HL-60/S4 (cell line): ENCODE results near the gene SELENOM.

Experiments
- in situ Hi-C: fragments of 300-500 bp; cut with MboI; formaldehyde crosslinking; loops from 2 replicates; pipeline ENCODE4 v1.14.3; 2022; ENCODE audit warnings: low sequenced_read_pairs

The SELENOM gene, protein sequence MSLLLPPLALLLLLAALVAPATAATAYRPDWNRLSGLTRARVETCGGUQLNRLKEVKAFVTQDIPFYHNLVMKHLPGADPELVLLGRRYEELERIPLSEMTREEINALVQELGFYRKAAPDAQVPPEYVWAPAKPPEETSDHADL

DNA sequence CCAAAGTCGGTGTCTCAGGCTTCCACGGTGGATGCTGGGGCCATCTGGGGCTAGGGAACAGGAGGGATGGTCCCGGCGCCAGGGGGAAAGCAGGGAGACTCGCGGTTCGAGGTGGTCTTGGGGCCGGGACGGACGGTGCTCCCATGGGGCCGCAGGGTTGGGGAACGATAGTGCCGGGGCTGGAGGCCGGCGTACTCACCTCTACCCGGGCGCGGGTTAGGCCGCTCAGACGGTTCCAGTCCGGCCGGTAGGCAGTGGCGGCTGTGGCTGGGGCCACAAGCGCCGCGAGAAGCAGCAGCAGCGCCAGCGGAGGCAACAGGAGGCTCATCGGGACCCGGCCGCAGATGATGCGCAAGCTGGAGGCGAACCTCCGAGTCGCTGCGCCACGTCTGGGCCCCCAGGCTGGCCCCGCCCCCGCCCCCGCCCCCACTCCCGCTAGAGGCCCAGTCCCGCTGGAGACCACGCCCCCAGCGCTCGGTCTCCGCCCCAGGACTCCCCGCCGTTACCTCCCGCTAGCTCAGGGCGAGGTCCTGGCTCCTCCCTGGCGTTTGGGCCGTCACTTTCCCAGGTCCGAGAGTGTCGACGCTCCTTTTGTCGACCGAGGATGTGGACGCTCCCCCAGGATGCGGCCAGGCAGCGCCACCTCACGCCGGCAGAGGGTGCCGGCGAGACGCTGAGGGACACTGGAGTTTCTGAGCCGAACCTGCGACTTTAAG is at the start of gene SELENOM:
Gene SELENOM, minus strand, starts transcription at position 391 of the 716 bp plus-strand sequence. Its CDS starts 63 bp downstream, at position 328.
- in situ Hi-C loops = no loop called here

DNA sequence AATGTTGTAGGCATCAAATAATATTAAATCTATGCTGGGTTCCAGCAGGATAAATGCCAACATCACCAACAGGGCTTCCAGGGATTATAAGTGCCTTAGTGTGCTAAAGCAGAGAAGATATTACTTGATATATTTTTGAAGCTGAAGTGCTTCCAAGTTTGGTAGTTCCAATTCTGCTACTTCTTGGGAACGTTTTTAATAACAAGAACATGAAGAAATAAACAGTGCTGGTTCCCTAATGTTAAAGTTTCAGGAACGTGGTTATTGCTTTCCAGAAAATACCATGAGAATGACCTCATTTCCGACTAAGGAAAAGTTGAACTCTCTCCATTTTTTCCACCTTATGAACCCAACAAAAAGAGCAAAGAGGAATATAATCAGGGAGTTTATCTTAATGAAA is 48.1 kb upstream of the SELENOM start:
- in situ Hi-C loops = no loop called here

DNA sequence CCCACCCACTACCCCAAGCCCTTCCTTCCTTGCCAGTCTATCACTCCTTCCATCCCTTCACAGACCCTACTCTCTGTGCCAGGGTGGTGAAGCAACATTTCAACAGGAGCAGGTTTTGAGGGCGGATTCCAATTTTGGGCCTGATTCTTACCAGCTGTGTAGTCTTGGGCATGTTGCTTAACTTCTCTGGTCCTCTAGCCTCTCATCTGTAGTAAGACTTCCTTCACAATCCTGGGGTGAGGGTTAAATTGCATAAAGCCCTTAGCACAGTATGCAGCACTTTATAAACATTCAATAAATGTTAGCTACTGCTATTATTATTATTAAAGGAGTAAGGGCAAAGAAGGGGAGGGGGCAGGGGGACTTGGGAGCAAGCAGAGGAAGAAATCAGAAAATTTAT is 47.6 kb upstream of the SELENOM start:
- in situ Hi-C loops = no loop called here

DNA sequence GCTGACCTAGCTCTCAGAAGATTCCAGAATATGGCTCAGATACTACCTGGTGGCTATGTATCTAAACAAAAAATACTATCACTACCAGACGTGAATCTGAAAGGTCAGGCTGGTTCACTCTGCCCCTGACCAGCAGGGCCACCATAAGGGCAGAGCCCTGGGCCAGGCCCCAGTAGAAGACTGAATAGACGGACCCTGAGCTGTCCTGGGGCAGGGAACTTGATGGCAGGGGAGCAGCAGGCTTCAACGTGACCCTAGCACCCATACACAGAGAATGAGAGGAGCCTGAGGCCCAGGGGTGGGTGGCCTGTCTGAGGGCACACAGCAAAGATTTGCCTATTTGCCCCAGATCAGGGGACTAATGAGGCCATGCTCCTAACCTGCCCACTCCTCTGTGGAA is 46.0 kb upstream of the SELENOM start:
- in situ Hi-C loops = no loop called here

DNA sequence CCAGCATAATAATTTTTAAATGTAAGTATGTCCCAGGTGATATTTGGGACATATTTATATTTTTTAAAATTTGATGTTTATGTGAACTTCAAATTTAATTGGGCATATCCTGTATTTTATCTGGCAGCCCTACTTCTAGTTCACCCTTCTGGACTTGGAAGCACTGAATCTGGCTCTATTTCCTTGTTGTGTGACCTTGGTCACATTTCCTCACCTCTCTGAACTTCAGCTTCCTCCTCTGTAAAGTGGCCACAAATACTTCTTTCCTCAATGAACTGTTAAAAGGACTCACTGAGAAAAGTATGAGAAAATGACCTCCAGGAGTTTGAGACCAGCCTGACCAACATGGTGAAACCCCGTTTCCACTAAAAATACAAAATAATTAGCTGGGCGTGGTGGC is 44.5 kb upstream of the SELENOM start:
- in situ Hi-C loops = no loop called here

DNA sequence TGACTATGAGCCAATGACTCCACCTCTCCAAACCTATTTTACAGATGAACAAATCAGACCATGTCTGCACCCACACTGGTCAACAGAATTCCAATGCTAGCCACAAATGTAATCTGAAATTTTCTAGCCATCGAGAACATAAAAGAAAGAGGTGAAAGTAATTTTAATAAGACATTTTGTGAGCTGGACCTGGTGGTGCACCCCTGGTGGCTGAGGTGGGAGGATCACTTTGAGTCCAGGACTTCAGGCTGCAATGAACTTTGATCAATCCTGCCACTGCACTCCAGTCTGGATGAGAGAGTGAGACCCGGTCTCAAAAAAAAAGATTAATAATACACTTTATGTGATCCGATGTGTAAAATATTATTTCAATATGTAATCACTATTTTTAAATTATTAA is 43.2 kb upstream of the SELENOM start:
- in situ Hi-C loops = no loop called here

DNA sequence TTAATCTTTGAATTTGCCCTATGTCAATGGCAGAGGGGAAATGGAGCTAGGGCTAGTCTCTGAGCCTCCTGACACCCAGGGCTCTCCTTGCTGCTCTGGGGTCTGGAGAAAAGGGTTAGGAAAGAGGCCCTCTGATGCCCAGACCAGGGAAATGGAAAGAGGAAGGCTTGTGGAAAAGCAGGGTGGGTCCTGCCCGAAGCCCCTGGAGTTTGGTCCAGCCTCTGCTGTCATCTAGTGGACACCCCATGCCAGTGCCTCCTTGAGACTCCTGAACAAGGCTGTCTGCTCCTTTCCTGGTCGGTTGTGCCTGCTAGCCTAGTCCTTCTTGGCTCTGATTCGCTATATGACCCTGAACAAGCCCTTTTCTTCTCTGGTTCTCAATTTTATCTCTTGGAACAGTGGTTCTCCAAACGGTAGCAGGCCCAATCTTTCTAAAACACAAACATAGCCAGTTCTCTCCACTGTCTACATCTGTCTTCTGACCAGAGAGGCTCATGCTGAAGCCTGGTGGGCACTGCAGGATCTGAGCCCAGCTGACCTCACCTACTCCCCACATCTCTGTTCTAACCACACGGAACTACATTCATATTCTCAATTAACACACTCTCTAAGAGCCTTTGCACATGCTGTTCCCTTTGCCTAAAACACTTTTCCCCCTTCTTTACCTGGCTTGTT is 41.7 kb upstream of the SELENOM start:
- in situ Hi-C loops = loop anchor here (10.0 kb wide), 1 partner anchor 54 kb away; no protein-coding TSS in a partner anchor

DNA sequence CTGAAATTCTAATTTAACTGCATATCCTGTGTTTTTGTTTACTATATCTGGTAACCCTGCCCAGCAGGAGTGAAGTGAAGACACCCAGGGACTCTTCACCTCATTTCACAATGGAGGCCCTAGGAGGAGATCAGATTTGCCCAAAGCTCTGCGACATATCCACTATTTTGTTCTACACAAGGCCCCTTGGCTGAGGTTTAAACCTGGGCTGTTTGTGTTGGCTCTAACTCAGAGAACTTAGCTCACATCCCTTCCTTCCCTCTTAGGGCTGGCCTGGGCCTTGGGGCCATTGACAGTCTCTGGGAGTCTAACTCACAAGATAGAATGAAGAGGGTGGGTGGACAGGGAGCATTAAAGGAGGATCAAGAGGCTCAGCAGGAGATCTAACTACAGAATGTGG is 41.1 kb upstream of the SELENOM start:
- in situ Hi-C loops = loop anchor here (10.0 kb wide), 1 partner anchor 54 kb away; no protein-coding TSS in a partner anchor

DNA sequence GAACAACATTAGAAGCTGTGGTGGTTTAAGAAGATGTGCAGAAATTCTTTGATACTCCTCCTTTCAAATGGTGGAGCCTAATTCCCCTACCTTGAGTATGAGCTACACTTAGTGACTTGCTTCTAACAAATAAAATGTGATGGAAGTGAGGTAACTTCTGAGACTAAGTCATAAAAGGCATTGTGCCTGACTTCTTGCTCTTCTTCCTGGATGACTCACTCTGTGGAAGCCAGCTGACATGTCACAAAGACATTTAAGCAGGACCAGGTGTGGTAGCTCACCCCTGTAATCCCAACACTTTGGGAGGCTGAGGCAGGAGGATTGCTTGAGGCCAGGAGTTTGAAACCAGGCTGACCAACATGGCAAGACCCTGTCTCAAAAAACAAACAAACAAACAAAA is 36.9 kb upstream of the SELENOM start:
- in situ Hi-C loops = loop anchor here (10.0 kb wide), 1 partner anchor 49 kb away; no protein-coding TSS in a partner anchor

DNA sequence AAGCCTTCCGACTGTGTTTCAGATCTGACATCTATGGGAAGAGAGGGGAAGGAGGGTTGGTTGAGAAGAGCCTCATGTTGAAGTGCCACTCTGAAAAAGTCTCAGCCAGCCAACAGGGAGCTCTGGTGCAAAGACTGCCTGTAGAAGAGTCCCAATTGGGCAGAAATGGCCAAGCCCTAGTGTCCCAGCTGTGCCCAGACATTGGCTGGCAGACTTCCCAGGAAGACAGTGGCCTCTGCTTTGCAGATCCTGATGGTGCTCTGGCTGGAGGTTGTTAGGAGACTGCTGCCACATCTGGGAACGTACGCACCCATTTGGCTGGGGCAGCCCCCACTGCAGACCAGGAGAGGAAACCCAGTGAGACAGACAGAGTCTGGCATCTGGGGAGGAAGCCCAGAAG is 36.2 kb upstream of the SELENOM start:
- in situ Hi-C loops = loop anchor here (10.0 kb wide), 1 partner anchor 49 kb away; no protein-coding TSS in a partner anchor

DNA sequence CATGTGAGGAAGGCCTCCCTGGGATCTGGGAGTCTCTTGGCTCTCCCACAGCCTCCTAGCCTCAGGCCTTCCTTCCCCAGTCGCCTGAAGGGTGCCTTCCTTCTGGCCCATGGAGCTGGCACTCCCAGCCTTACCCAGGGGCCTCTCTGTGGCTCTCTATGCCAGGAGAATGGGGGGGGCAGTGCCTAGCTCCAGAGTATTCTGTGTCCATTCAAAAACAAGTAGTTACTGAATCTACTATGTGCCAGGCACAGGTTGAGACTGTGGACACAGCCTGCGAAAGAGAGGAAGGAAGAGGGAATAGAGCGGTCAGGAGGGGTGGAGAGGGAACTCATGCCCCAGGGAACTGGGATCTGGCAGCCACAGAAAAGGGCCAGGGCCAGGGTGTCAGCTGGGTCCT is 35.7 kb upstream of the SELENOM start:
- in situ Hi-C loops = loop anchor here (10.0 kb wide), 1 partner anchor 48 kb away; no protein-coding TSS in a partner anchor

DNA sequence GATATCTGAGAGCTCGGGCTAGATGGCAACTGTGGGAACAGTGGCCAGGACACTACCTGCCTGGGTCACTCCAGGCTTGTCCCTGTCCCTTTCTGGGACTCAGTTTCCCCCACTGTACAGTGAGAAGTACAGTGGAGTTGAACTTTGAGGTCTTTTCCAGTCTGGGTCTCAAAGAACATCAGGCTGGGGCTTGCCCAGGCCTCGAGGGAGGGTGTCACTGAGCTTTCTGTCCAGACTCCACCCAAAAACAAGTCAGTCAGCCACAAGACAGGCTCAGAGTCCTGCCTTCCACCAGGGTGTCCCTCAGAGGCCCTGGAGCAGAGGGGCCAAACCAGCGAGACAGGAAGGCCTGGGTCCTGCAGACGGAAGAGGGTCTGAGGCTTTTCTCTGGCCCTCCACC is 34.9 kb upstream of the SELENOM start:
- in situ Hi-C loops = loop anchor here (10.0 kb wide), 1 partner anchor 47 kb away; no protein-coding TSS in a partner anchor

DNA sequence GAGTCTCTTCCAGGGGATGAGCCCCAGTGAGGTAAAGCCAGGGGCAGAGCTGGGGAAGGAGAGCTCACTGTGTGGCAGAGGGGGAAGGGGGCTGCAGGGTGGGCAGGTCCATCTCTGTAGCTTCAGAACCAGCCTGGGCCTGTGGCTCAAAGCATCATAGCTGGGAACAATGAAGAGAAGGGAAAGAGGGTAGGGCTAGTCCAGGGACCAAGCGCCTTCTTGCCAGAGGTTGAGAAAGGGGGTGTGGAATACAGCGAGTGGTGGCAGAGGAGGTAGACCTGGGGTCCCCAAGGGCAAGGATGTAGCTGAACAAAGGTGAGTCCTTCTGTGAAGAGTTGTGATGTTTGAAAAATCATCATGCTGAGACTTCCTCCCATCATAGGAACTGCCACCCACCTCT is 34.2 kb upstream of the SELENOM start:
- in situ Hi-C loops = loop anchor here (10.0 kb wide), 1 partner anchor 47 kb away; no protein-coding TSS in a partner anchor

DNA sequence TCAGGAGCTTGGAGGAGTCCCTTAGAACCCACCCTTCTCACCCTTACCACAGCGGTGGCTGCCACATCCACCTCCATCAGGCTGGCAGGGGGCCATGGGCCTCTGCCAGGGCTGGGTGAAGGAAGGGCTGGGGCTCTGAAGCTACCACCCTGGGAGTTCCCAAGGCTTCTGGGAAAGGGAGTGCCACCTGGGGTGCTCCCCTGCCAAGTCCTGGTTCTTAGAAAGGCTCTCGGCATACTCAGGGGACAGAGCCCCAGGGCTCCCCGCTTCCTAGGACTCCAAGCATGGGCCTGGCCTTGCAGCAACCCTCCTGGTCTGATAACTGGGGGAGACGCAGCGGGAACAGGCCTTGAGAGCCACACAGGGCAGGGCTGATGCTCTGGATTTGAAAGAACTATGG is 33.4 kb upstream of the SELENOM start:
- in situ Hi-C loops = loop anchor here (10.0 kb wide), 1 partner anchor 46 kb away; no protein-coding TSS in a partner anchor

DNA sequence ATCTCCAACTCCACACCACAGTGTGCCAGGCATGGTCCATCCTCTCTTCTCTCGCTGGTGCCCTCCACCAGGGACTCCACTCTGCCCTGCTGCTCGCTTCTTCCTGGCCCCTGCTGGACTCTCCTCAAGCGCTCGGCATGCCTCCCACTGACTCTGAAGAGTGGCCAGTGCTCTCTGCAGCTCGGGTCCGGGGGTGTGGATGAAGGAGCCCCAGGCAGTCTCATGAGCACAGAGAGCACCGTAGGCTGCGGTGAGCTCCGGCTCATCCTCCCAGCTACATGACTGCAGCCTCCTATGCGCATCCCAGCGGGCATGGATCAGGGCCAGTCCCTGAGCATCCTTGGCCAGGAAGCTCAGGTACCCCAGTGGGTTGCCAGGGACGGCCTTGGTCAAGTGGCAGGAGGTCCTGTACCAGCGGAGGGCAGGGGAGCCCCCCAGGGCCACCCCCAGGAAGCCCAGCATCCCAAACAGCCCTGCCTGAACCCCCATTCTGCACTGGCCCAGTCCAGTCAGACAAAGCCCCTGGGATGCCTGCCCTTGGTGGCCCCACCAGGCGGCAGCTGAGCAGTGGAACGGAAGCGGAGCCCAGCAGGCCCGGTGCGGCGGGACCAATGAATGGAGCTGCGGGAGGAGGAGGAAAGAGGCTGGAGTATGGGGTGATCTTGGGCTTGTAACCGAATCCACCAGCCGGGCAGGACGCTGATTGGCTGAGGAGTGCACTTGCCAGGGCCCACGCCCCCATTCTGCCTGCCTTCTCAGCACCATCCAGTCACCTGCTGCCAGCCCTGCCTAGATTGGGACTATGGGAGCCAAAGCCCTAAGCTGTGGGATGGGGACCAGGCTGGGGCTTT is 32.7 kb upstream of the SELENOM start, which contains the start of gene PLA2G3:
Gene PLA2G3, minus strand, starts transcription at position 643 of the 851 bp plus-strand sequence. Its CDS starts 154 bp downstream, at position 489.
- in situ Hi-C loops = loop anchor here (10.0 kb wide), 1 partner anchor 45 kb away; no protein-coding TSS in a partner anchor

DNA sequence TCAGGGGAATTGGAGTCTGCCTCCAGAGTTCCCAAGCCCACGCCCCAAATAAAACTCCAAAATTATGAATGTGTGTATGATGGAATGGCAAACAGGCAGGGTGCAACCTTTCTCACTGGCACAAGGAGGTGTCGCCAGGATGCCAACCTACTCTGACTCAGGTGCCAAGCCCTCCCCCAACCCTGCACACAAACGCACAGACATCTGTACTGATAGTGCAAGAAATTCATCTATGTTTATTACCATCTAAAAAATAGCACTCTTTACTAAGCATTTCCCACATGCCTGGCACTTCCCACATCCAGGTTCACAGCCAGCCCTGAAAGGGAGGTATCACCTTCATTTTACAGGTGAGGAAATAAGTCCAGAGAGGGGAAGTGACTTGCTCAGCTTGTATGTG is 31.7 kb upstream of the SELENOM start:
- in situ Hi-C loops = no loop called here

DNA sequence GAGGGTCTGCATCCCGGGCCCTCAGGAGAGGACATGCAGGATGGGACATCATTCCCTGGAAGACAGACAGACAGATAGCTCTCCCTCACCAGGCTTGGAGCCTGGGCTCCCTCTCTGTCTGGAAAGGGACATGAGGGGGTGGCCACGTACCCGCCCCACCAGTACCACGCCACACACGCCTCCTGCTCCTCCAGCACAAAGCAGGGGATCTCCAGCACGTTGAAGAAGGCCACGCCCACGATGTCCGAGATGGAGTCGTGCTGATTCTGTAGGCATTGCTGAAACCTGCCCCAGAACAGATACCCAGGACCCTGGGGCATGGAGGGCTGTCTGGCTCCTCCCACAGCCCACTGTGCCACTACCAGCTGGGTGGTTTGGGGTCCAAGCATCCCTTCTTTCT is 30.8 kb upstream of the SELENOM start:
- in situ Hi-C loops = no loop called here

DNA sequence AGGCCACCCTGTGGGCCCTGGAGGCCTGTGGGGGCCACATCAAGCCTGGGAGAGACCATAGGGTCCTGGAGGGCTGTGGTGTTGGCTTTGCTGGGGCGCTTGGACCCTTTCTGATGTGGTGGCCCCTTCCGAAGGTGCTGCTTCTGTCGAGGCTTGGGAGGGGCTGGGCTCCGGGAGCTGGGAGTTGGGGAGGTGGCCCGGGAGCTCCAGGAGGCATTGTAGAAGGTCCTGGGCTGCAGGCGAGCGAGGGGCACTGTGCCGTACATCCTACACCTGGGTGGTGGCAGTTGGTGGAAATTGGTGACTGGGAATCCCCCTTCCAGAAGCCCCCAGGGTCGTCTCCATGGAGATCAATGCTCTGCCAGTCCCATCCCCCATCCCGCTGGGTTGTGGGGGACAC is 30.4 kb upstream of the SELENOM start:
- in situ Hi-C loops = no loop called here

DNA sequence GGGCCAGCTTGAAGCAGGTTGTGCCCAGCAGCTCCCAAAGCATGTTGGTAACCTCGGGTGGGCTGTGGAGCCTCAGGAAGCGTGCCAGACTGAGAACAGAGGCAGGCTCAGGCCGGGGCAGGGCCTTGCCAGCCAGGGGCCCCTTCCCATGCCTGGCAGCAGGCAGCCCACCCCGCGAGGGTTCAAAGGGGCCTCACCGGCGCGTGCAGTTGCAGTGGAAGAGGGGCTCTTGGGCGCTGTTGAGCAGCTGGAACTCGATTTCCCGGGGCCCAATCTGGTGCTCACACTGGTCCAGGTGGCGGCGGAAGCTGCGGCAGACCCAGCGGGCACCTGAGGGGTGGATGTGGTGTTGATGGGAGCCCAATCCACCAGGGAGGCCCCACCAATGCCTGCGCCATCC is 29.3 kb upstream of the SELENOM start:
- in situ Hi-C loops = no loop called here

DNA sequence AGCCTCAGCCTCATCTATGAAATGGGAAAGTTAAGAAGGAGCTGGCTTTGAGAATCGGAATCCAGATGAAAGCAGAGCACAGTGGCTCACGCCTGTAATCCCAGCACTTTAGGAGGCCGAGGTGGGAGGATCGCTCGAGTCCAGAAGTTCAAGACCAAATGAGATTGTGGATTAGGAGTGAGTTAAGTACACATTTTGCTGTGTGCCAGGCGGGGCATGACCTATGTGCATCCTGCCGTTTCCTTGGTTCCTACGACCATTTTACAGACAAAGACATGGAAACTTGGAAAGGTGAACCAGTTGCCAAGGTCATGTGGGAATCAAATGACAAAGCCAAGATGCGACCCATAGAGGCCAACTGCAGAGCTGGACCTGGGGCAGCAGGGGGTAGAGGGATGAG is 28.8 kb upstream of the SELENOM start:
- in situ Hi-C loops = no loop called here

DNA sequence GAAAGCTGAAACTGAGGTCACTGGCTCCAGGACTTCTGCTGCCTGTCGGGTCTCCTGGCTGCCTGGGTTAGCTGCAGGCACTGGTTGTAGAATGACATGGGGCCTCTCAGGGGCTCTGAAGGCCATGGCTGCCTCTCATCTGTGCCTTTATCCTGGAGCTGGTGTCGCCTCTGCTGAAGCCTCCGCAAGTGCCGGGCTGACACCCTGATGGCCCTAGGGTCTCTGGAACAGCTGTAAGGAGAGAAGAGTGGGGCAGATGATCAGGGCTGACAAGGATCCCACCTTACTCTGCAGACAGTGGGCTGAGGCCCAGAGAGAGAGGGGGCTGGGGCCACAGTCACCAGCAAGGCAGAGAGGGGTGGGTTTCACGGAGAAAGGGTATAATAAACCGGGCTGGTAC is 28.3 kb upstream of the SELENOM start:
- in situ Hi-C loops = no loop called here
